ENCODE results near the gene IREB2. TPM values are rescaled to one million over a fixed set of nuclear protein-coding genes. Genes with fewer than 3 reads are reported as not detected.

Gene IREB2
- total RNA-seq, 5 donors from 2014 or later (not counting 1 experiment from before 2014, with no cell fraction given) = 58.7 to 71.5 (median 65.1) TPM

- DNase-seq = no peak
- Histone ChIP-seq H3K36me3 (ENCODE audit: control insufficient read depth in 2 of 2, extremely low read depth in 1 of 2, insufficient read depth in 1 of 2, low read length in 1 of 2) (no peaks in the 10 kb centered on the region), H3K4me1 (ENCODE audit: control insufficient read depth in 1 of 2, extremely low read depth in 1 of 2, insufficient read depth in 2 of 2, low read length in 2 of 2) (no peaks in the 10 kb centered on the region), H3K27ac (ENCODE audit: low read length) (no peak overlapping the region), H3K4me3 (ENCODE audit: control insufficient read depth in 1 of 2, extremely low read depth in 1 of 2, low read length in 1 of 2) (no peak overlapping the region), H3K27me3 (replicated peaks in 1 of 2; ENCODE audit: control insufficient read depth in 2 of 2, extremely low read depth in 1 of 2, insufficient read depth in 2 of 2, low read length in 1 of 2) (peaks cover 0 to 9% of the 10 kb centered on the region in 2 experiments), H3K9me3 (no peaks in the 10 kb centered on the region)
- ChIA-PET POLR2A (no interaction called here), CTCF (interaction anchor here in 1 of 2 donors (0.6 to 1.1 kb wide), 2 partner anchors 12 to 25 kb away, joined by 3 read pairs; no protein-coding TSS in a partner anchor)
- 79% methylated on average over 5 of the region's 9 CpGs for WGBS (ENCODE audit: insufficient coverage)
- Mint-ChIP-seq H3K27ac (no peak overlapping the region), H3K36me3 (no peaks in the 10 kb centered on the region), H3K4me1 (no peaks in the 10 kb centered on the region), H3K9me3 (no peaks in the 10 kb centered on the region), H3K27me3 (peaks cover 0 to 2% of the 10 kb centered on the region in 2 donors), H3K4me3 (no peak overlapping the region)
- no peak for ATAC-seq (replicated peaks in 1 of 4)
Measured at GRCh38 chr15:78396976-78397375, 41.0 kb upstream of the IREB2 start.

GRCh38 chr15:78397382-78397781 lies 40.6 kb upstream of the IREB2 start:
- ATAC-seq (replicated peaks in 1 of 4) = no peak
- H3K36me3 Mint-ChIP-seq = no peaks in the 10 kb centered on the region
- H3K27ac Mint-ChIP-seq = no peak overlapping the region
- Histone ChIP-seq H3K36me3 (ENCODE audit: control insufficient read depth in 2 of 2, extremely low read depth in 1 of 2, insufficient read depth in 1 of 2, low read length in 1 of 2) (no peaks in the 10 kb centered on the region), H3K27me3 (replicated peaks in 1 of 2; ENCODE audit: control insufficient read depth in 2 of 2, extremely low read depth in 1 of 2, insufficient read depth in 2 of 2, low read length in 1 of 2) (peaks cover 0 to 9% of the 10 kb centered on the region in 2 experiments), H3K4me1 (ENCODE audit: control insufficient read depth in 1 of 2, extremely low read depth in 1 of 2, insufficient read depth in 2 of 2, low read length in 2 of 2) (no peaks in the 10 kb centered on the region), H3K27ac (ENCODE audit: low read length) (no peak overlapping the region), H3K9me3 (no peaks in the 10 kb centered on the region), H3K4me3 (ENCODE audit: control insufficient read depth in 1 of 2, extremely low read depth in 1 of 2, low read length in 1 of 2) (no peak overlapping the region)
- no peaks in the 10 kb centered on the region for H3K27me3 Mint-ChIP-seq
- H3K4me1 Mint-ChIP-seq = no peaks in the 10 kb centered on the region
- POLR2A ChIA-PET = no interaction called here
- no peak for DNase-seq
- H3K4me3 Mint-ChIP-seq = no peak overlapping the region
- CTCF ChIA-PET = interaction anchor here (0.6 to 1.1 kb wide), 3 partner anchors 11 to 33 kb away, joined by 3 read pairs; no protein-coding TSS in a partner anchor
- H3K9me3 Mint-ChIP-seq = no peaks in the 10 kb centered on the region
- 88% methylated on average over 1 of the region's 2 CpGs for WGBS (ENCODE audit: insufficient coverage)

GRCh38 chr15:78398076-78398825 lies 39.8 kb upstream of the IREB2 start:
- DNase-seq = no peak
- Histone ChIP-seq H3K9me3 (no peaks in the 10 kb centered on the region), H3K36me3 (ENCODE audit: control insufficient read depth in 2 of 2, extremely low read depth in 1 of 2, insufficient read depth in 1 of 2, low read length in 1 of 2) (no peaks in the 10 kb centered on the region), H3K4me3 (ENCODE audit: control insufficient read depth in 1 of 2, extremely low read depth in 1 of 2, low read length in 1 of 2) (no peak overlapping the region), H3K27me3 (replicated peaks in 1 of 2; ENCODE audit: control insufficient read depth in 2 of 2, extremely low read depth in 1 of 2, insufficient read depth in 2 of 2, low read length in 1 of 2) (peaks cover 0 to 9% of the 10 kb centered on the region in 2 experiments), H3K4me1 (ENCODE audit: control insufficient read depth in 1 of 2, extremely low read depth in 1 of 2, insufficient read depth in 2 of 2, low read length in 2 of 2) (no peaks in the 10 kb centered on the region), H3K27ac (ENCODE audit: low read length) (no peak overlapping the region)
- H3K9me3 Mint-ChIP-seq = no peaks in the 10 kb centered on the region
- CTCF ChIA-PET = interaction anchor here in 1 of 2 donors (0.6 kb wide), 1 partner anchor 32 kb away, joined by 3 read pairs; no protein-coding TSS in a partner anchor
- H3K27me3 Mint-ChIP-seq = no peaks in the 10 kb centered on the region
- POLR2A ChIA-PET = no interaction called here
- no peak overlapping the region for H3K4me3 Mint-ChIP-seq
- no peaks in the 10 kb centered on the region for H3K36me3 Mint-ChIP-seq
- H3K4me1 Mint-ChIP-seq = no peaks in the 10 kb centered on the region
- no peak overlapping the region for H3K27ac Mint-ChIP-seq
- ATAC-seq (replicated peaks in 1 of 4) = no peak
- 90% methylated on average over 10 of the region's 11 CpGs for WGBS (ENCODE audit: insufficient coverage)

GRCh38 chr15:78399091-78399490 lies 38.9 kb upstream of the IREB2 start:
- Mint-ChIP-seq H3K27me3 (no peaks in the 10 kb centered on the region), H3K27ac (no peak overlapping the region), H3K9me3 (no peaks in the 10 kb centered on the region), H3K36me3 (no peaks in the 10 kb centered on the region), H3K4me1 (no peaks in the 10 kb centered on the region), H3K4me3 (no peak overlapping the region)
- H3K4me3 ChIP-seq (ENCODE audit: control insufficient read depth in 1 of 2, extremely low read depth in 1 of 2, low read length in 1 of 2) = no peak overlapping the region
- ATAC-seq (replicated peaks in 1 of 4) = no peak
- no peak overlapping the region for H3K27ac ChIP-seq (ENCODE audit: low read length)
- H3K27me3 ChIP-seq (replicated peaks in 1 of 2; ENCODE audit: control insufficient read depth in 2 of 2, extremely low read depth in 1 of 2, insufficient read depth in 2 of 2, low read length in 1 of 2) = peaks cover 0 to 12% of the 10 kb centered on the region in 2 experiments
- CTCF ChIA-PET = interaction anchor here in 1 of 2 donors (0.6 kb wide), 1 partner anchor 1196 kb away, joined by 6 read pairs; no protein-coding TSS in a partner anchor
- no peaks in the 10 kb centered on the region for H3K9me3 ChIP-seq
- no peaks in the 10 kb centered on the region for H3K36me3 ChIP-seq (ENCODE audit: control insufficient read depth in 2 of 2, extremely low read depth in 1 of 2, insufficient read depth in 1 of 2, low read length in 1 of 2)
- H3K4me1 ChIP-seq (ENCODE audit: control insufficient read depth in 1 of 2, extremely low read depth in 1 of 2, insufficient read depth in 2 of 2, low read length in 2 of 2) = no peaks in the 10 kb centered on the region
- POLR2A ChIA-PET = no interaction called here
- WGBS (ENCODE audit: insufficient coverage) = 87% methylated on average over 6 of the region's 9 CpGs
- no peak for DNase-seq

- Mint-ChIP-seq H3K36me3 (no peaks in the 10 kb centered on the region), H3K27ac (no peak overlapping the region), H3K4me1 (no peaks in the 10 kb centered on the region), H3K27me3 (peaks cover 0 to 1% of the 10 kb centered on the region in 2 donors), H3K9me3 (no peaks in the 10 kb centered on the region), H3K4me3 (no peak overlapping the region)
- Histone ChIP-seq H3K27ac (ENCODE audit: low read length) (no peak overlapping the region), H3K4me1 (ENCODE audit: control insufficient read depth in 1 of 2, extremely low read depth in 1 of 2, insufficient read depth in 2 of 2, low read length in 2 of 2) (no peaks in the 10 kb centered on the region), H3K36me3 (ENCODE audit: control insufficient read depth in 2 of 2, extremely low read depth in 1 of 2, insufficient read depth in 1 of 2, low read length in 1 of 2) (no peaks in the 10 kb centered on the region), H3K9me3 (no peaks in the 10 kb centered on the region), H3K27me3 (replicated peaks in 1 of 2; ENCODE audit: control insufficient read depth in 2 of 2, extremely low read depth in 1 of 2, insufficient read depth in 2 of 2, low read length in 1 of 2) (peaks cover 0 to 20% of the 10 kb centered on the region in 2 experiments), H3K4me3 (ENCODE audit: control insufficient read depth in 1 of 2, extremely low read depth in 1 of 2, low read length in 1 of 2) (no peak overlapping the region)
- no peak for DNase-seq
- CTCF ChIA-PET = no interaction called here
- 67% methylated on average over 1 of the region's 9 CpGs for WGBS (ENCODE audit: insufficient coverage)
- POLR2A ChIA-PET = no interaction called here
- ATAC-seq (replicated peaks in 1 of 4) = no peak
Measured at GRCh38 chr15:78402061-78402610, 35.9 kb upstream of the IREB2 start.

DNA sequence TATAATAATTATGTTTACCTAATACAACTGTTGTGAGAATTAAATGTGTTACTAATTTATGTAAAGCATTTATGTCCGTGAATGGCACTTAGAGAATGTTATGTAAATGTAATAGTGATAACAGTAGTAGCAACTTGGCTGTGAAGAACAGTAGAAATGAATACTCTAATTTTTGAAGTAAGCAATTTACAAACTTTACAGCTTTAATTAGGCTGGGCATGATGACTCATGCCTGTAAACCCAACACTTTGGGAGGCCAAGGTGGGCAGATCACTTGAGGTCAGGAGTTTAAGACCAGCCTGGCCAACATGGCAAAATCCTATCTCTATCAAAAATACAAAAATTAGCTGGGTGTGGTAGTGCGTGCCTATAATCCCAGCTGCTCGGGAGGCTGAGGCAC lies 33.9 kb upstream of the IREB2 start:
- Mint-ChIP-seq H3K36me3 (no peaks in the 10 kb centered on the region), H3K9me3 (no peaks in the 10 kb centered on the region), H3K27me3 (peaks cover 0 to 7% of the 10 kb centered on the region in 2 donors), H3K4me3 (no peak overlapping the region), H3K4me1 (no peaks in the 10 kb centered on the region), H3K27ac (no peak overlapping the region)
- no peaks in the 10 kb centered on the region for H3K4me1 ChIP-seq (ENCODE audit: control insufficient read depth in 1 of 2, extremely low read depth in 1 of 2, insufficient read depth in 2 of 2, low read length in 2 of 2)
- POLR2A ChIA-PET = no interaction called here
- H3K27ac ChIP-seq (ENCODE audit: low read length) = no peak overlapping the region
- H3K27me3 ChIP-seq (replicated peaks in 1 of 2; ENCODE audit: control insufficient read depth in 2 of 2, extremely low read depth in 1 of 2, insufficient read depth in 2 of 2, low read length in 1 of 2) = peaks cover 0 to 20% of the 10 kb centered on the region in 2 experiments
- no peak for DNase-seq
- no CpG with 5 or more reads among the region's 3 CpGs for WGBS (ENCODE audit: insufficient coverage)
- H3K36me3 ChIP-seq (ENCODE audit: control insufficient read depth in 2 of 2, extremely low read depth in 1 of 2, insufficient read depth in 1 of 2, low read length in 1 of 2) = no peaks in the 10 kb centered on the region
- no peaks in the 10 kb centered on the region for H3K9me3 ChIP-seq
- no peak for ATAC-seq (replicated peaks in 1 of 4)
- CTCF ChIA-PET = no interaction called here
- H3K4me3 ChIP-seq (ENCODE audit: control insufficient read depth in 1 of 2, extremely low read depth in 1 of 2, low read length in 1 of 2) = no peak overlapping the region

Data from T-cell (primary cell).